Measurements from ENCODE around the gene GSTM2.

GSTM2 gene

DNA sequence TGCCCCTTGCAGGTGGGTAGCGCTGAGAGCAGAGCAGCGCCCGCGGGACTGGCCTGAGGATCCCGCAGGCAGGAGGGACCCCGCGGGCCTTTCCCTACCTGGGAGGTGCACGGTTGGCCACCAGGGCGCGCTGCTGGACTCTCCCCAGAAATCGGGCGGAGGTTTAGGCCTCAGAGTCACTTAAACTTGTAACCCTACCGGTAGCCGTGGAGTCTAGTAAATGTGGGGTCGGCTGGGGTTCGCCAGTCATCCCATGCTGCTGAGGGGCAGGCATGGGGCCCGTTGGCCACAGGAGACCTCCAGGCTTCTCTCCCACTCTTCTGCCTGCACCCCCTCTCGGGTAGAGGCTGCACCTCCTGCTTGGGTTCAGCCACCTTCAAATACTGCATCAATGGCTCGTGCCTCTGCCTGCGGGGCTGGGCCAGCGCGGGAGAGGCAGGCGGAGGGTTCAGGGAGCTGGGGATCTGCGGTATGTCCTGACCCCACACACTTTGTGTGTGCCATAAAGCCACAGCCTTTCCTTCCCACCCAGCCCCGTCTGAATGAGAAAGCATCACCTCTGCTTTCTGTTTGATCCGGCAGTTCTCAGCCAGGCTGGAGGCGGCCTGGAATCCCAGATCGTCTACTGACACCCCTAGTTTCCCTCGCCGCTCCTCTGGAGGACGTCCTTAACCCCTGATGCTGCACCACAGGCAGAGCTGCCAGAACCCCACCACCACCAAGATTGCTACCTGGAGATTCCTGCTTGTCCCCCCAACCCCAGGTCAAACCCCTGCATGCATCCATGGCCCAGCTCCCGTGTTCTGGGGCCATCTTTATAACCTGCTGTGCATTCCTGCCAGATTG is 24.2 kb upstream of the GSTM2 start (continued):
- TF ChIP-seq, protein P1, sequence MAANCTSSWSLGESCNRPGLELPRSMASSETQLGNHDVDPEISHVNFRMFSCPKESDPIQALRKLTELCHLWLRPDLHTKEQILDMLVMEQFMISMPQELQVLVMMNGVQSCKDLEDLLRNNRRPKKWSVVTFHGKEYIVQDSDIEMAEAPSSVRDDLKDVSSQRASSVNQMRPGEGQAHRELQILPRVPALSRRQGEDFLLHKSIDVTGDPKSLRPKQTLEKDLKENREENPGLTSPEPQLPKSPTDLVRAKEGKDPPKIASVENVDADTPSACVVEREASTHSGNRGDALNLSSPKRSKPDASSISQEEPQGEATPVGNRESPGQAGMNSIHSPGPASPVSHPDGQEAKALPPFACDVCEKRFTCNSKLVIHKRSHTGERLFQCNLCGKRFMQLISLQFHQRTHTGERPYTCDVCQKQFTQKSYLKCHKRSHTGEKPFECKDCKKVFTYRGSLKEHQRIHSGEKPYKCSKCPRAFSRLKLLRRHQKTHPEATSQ (tag by site-specific recombination; IDR thresholded peaks at IDR 0.05), result no peak
- TF ChIP-seq ZNF423 (tag by site-specific recombination; IDR thresholded peaks at IDR 0.05), result no peak
- TF ChIP-seq ZNF169 (tag by site-specific recombination; IDR thresholded peaks at IDR 0.05), result no peak
- TF ChIP-seq ZNF266 (tag by site-specific recombination; IDR thresholded peaks at IDR 0.05; ENCODE audit: low read depth), result no peak
- no peak for TF ChIP-seq ZNF112 (tag by site-specific recombination; IDR thresholded peaks at IDR 0.05)
- TF ChIP-seq ZIC2 (tag by site-specific recombination; IDR thresholded peaks at IDR 0.05), result peak; percentile 63
- peak; percentile 98 for TF ChIP-seq ZNF223 (tag by site-specific recombination; IDR thresholded peaks at IDR 0.05)
- no peak for TF ChIP-seq KLF9 (tag by site-specific recombination; IDR thresholded peaks at IDR 0.05; ENCODE audit: low read depth)
- no peak for TF ChIP-seq FEZF1 (tag by site-specific recombination; IDR thresholded peaks at IDR 0.05)
- TF ChIP-seq ZNF660 (tag by site-specific recombination; IDR thresholded peaks at IDR 0.05), result 0 out of 2 replicates have a peak, but pooled peaks have one; percentile 14
- no peak for TF ChIP-seq ZNF561 (tag by site-specific recombination; IDR thresholded peaks at IDR 0.05; ENCODE audit: borderline replicate concordance)
- TF ChIP-seq, protein P2, sequence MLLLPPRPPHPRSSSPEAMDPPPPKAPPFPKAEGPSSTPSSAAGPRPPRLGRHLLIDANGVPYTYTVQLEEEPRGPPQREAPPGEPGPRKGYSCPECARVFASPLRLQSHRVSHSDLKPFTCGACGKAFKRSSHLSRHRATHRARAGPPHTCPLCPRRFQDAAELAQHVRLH (tag by site-specific recombination; IDR thresholded peaks at IDR 0.05), result no peak
- TF ChIP-seq, protein P3, sequence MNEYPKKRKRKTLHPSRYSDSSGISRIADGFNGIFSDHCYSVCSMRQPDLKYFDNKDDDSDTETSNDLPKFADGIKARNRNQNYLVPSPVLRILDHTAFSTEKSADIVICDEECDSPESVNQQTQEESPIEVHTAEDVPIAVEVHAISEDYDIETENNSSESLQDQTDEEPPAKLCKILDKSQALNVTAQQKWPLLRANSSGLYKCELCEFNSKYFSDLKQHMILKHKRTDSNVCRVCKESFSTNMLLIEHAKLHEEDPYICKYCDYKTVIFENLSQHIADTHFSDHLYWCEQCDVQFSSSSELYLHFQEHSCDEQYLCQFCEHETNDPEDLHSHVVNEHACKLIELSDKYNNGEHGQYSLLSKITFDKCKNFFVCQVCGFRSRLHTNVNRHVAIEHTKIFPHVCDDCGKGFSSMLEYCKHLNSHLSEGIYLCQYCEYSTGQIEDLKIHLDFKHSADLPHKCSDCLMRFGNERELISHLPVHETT (tag by site-specific recombination; IDR thresholded peaks at IDR 0.05), result no peak
- TF ChIP-seq, protein P4, sequence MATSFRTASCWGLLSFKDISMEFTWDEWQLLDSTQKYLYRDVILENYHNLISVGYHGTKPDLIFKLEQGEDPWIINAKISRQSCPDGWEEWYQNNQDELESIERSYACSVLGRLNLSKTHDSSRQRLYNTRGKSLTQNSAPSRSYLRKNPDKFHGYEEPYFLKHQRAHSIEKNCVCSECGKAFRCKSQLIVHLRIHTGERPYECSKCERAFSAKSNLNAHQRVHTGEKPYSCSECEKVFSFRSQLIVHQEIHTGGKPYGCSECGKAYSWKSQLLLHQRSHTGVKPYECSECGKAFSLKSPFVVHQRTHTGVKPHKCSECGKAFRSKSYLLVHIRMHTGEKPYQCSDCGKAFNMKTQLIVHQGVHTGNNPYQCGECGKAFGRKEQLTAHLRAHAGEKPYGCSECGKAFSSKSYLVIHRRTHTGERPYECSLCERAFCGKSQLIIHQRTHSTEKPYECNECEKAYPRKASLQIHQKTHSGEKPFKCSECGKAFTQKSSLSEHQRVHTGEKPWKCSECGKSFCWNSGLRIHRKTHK (tag by site-specific recombination; IDR thresholded peaks at IDR 0.05), result no peak
- no peak for TF ChIP-seq ZNF175 (tag by site-specific recombination; IDR thresholded peaks at IDR 0.05)
- TF ChIP-seq ZBTB48 (tag by site-specific recombination; IDR thresholded peaks at IDR 0.05), result peak; percentile 32; the same call in 1 of the 2 replicates
- TF ChIP-seq KLF8 (tag by site-specific recombination; IDR thresholded peaks at IDR 0.05), result no peak
- no peak for TF ChIP-seq ZNF140 (tag by site-specific recombination; IDR thresholded peaks at IDR 0.05)
- no peak for TF ChIP-seq ZNF311 (tag by site-specific recombination; IDR thresholded peaks at IDR 0.05; ENCODE audit: borderline replicate concordance)
- TF ChIP-seq ZNF114 (tag by site-specific recombination; IDR thresholded peaks at IDR 0.05), result no peak
- TF ChIP-seq, protein P5, sequence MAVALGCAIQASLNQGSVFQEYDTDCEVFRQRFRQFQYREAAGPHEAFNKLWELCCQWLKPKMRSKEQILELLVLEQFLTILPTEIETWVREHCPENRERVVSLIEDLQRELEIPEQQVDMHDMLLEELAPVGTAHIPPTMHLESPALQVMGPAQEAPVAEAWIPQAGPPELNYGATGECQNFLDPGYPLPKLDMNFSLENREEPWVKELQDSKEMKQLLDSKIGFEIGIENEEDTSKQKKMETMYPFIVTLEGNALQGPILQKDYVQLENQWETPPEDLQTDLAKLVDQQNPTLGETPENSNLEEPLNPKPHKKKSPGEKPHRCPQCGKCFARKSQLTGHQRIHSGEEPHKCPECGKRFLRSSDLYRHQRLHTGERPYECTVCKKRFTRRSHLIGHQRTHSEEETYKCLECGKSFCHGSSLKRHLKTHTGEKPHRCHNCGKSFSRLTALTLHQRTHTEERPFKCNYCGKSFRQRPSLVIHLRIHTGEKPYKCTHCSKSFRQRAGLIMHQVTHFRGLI (tag by site-specific recombination; IDR thresholded peaks at IDR 0.05), result no peak
- no peak for TF ChIP-seq ZNF473 (tag by site-specific recombination; IDR thresholded peaks at IDR 0.05)
- no peak for TF ChIP-seq KLF1 (tag by site-specific recombination; IDR thresholded peaks at IDR 0.05)
- no peak for TF ChIP-seq ZSCAN23 (tag by site-specific recombination; IDR thresholded peaks at IDR 0.05)
- TF ChIP-seq ZNF37A (tag by site-specific recombination; IDR thresholded peaks at IDR 0.05), result no peak
- no peak for TF ChIP-seq KLF7 (tag by site-specific recombination; IDR thresholded peaks at IDR 0.05; ENCODE audit: borderline replicate concordance)
- no peak for TF ChIP-seq ZBTB8A (tag by site-specific recombination; IDR thresholded peaks at IDR 0.05)
- no peak for TF ChIP-seq ZNF426 (tag by site-specific recombination; IDR thresholded peaks at IDR 0.05)
- TF ChIP-seq ZNF211 (tag by site-specific recombination; IDR thresholded peaks at IDR 0.05; ENCODE audit: low read depth), result no peak
- no peak for TF ChIP-seq IKZF3 (tag by site-specific recombination; IDR thresholded peaks at IDR 0.05)
- TF ChIP-seq ZNF701 (tag by site-specific recombination; IDR thresholded peaks at IDR 0.05), result no peak
- no peak for TF ChIP-seq ZNF776 (tag by site-specific recombination; IDR thresholded peaks at IDR 0.05; ENCODE audit: borderline replicate concordance)

All from HEK293 (cell line).